ENCODE results near the gene TRIM59.

The TRIM59 gene

DNA sequence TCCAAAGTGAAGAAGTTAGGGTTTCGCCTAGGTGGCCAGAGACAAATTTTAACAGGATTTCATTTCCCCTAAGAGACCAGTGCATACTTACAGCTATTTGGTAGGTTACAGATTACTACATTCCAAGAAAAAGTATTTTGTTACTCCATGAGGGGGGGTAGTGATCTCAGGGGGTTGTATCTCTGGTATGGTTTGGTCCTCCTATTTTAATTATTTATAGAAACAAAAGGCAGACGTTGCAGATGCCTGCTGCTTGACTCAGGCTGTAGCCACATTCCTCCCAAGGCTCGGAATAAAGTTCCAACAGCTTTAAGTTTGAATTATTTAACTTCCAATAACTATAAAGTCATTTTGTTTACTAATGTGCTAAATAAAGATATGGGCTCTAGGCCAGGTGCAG is 1.3 kb upstream of the TRIM59 start:
- H3K4me3 ChIP-seq (ENCODE audit: low read depth, low read length) = no peak overlapping the region
- DNase-seq (ENCODE audit: low read depth) = peak; percentile 37
- TF ChIP-seq, protein P1, sequence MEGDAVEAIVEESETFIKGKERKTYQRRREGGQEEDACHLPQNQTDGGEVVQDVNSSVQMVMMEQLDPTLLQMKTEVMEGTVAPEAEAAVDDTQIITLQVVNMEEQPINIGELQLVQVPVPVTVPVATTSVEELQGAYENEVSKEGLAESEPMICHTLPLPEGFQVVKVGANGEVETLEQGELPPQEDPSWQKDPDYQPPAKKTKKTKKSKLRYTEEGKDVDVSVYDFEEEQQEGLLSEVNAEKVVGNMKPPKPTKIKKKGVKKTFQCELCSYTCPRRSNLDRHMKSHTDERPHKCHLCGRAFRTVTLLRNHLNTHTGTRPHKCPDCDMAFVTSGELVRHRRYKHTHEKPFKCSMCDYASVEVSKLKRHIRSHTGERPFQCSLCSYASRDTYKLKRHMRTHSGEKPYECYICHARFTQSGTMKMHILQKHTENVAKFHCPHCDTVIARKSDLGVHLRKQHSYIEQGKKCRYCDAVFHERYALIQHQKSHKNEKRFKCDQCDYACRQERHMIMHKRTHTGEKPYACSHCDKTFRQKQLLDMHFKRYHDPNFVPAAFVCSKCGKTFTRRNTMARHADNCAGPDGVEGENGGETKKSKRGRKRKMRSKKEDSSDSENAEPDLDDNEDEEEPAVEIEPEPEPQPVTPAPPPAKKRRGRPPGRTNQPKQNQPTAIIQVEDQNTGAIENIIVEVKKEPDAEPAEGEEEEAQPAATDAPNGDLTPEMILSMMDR (IDR thresholded peaks at IDR 0.05; ENCODE audit: low read depth, low read length, missing control alignments) = no peak
- in situ Hi-C loops (cut with HindIII; ENCODE audit: low sequenced_read_pairs) = no loop called here

DNA sequence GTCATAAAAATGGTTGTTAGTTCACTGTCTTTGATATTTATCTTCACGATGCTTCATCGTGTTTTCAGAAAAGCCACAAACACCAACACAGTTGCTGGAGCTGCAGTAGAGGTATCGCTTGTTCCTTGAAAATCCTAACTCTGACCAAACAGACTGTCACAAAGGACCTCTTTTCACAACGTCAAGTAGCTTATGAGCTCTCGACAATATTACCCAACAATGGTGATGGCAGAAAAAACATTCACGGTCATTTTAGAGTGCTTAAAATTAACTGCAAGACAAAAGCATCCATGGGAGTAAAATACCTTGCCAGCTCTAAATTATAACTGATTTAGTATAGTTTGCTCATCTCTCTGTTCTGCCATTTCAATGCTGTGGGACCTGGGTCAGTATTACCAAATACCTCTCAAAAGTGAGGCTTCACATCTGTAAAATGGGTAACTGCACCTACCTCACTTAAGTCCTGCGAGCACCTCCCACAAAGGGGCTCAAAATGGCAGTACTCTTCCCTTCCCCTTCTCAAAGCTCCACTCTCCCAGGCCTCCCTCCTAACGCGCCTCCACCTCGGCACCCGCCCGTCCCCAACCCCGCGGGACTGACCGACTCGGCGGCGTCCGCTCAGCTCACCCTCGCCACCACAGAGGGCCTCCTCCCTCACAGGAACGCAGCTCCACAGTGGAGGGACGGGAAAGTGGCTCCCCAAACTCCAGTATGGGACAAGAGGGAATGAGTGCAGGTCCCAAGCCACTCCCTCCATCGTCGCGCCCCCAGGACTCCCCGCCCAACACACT is 546 bp downstream of the TRIM59 start:
- TF ChIP-seq, protein P1 (IDR thresholded peaks at IDR 0.05; ENCODE audit: low read depth, low read length, missing control alignments) = no peak
- H3K4me3 ChIP-seq (ENCODE audit: low read depth, low read length) = peak overlapping the region; percentile 78
- DNase-seq (ENCODE audit: low read depth) = no peak
- in situ Hi-C loops (cut with HindIII; ENCODE audit: low sequenced_read_pairs) = no loop called here

DNA sequence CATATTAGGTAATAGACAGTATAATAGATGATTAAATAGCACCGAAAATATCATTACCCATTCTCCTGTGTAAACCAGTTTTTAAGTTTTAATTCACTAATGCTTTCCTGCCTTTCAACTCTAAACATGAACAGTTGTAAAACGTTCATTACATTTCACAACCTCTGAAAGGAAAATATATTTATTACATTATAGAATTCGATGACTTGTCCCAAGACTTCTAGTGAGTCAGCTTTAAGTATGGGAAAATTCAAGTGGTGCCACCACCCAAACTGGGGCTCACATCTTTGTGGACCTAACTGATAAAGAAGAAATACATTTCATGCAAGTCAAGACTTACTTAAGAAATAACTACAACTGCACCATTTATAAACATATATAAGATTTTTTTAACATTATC is 2.0 kb downstream of the TRIM59 start:
- no peak for DNase-seq (ENCODE audit: low read depth)
- TF ChIP-seq, protein P1 (IDR thresholded peaks at IDR 0.05; ENCODE audit: low read depth, low read length, missing control alignments) = no peak
- in situ Hi-C loops (cut with HindIII; ENCODE audit: low sequenced_read_pairs) = no loop called here
- H3K4me3 ChIP-seq (ENCODE audit: low read depth, low read length) = peak overlapping the region; percentile 78

DNA sequence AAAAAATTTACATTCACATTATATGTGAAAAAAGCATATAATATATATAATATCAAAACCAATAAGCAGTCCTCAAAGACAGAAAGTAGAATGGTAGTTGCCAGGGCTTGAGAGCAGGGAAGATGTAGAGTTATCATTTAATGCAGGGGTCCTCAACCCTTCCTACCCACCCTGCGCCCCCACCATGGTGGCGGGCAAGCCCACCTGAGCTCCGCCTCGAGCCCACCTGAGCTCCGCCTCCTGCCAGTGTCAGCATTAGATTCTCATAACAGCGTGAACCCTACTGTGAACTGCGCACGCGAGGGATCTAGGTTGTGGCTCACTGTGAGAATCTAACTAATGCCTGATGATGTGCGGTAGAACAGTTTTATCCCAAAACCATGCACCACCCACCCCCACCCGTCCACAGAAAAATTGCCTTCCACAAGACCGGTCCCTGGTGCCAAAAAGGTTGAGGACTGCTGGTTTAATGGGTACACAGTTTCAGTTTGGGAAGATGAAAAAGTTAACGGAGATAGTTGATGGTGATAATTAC is 3.0 kb downstream of the TRIM59 start:
- no peak for DNase-seq (ENCODE audit: low read depth)
- H3K4me3 ChIP-seq (ENCODE audit: low read depth, low read length) = no peak overlapping the region

DNA sequence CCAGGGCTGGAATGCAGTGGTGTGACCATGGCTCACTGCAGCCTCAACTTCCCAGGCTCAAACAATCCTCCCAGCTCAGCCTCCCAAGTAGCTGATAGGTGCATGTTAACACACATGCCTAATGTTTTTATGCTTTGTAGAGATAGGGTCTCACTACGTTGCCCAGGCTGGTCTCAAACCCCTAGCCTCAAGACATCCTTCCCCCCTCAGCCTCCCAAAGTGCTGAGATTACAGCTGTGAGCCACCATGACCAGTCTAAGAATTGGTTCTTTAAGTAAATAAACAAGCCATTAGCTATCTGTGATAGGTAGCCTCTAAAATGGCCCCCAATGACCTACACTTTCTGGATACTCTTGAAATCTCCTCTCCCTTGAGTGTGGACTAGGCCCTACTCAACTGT is 3.7 kb downstream of the TRIM59 start:
- in situ Hi-C loops (cut with HindIII; ENCODE audit: low sequenced_read_pairs) = no loop called here
- TF ChIP-seq, protein P1 (IDR thresholded peaks at IDR 0.05; ENCODE audit: low read depth, low read length, missing control alignments) = no peak
- DNase-seq (ENCODE audit: low read depth) = no peak
- H3K4me3 ChIP-seq (ENCODE audit: low read depth, low read length) = no peak overlapping the region

More for the DNA sequence above, 3.0 kb downstream of the TRIM59 start:
- TF ChIP-seq, protein P1 (IDR thresholded peaks at IDR 0.05; ENCODE audit: low read depth, low read length, missing control alignments) = no peak
- in situ Hi-C loops (cut with HindIII; ENCODE audit: low sequenced_read_pairs) = no loop called here

DNA sequence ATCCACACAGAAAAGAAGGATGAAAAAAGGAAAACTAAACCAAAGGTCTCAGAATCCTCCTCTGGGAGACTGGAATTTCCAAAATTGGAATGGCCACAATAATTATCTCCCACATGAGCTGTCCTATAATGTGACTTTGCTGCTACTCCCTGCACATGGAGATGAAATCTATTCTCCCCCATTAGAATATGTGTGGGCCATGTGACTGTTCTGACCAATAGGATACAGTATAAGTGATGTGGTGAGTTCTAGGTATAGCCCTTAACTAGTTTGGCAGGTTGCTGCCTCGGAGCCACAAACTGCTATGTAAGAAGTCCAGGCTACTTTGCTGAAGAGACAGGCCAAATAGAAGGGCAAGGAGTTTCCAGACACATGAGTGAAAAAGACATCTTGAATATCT is 5.2 kb downstream of the TRIM59 start:
- TF ChIP-seq, protein P1 (IDR thresholded peaks at IDR 0.05; ENCODE audit: low read depth, low read length, missing control alignments) = no peak
- DNase-seq (ENCODE audit: low read depth) = no peak
- H3K4me3 ChIP-seq (ENCODE audit: low read depth, low read length) = no peak overlapping the region
- in situ Hi-C loops (cut with HindIII; ENCODE audit: low sequenced_read_pairs) = no loop called here

Data from astrocyte of the cerebellum (primary cell).